Smooth muscle cell (in vitro differentiated cells): Measurements from ENCODE around the gene PASD1. TPM values are rescaled to one million over a fixed set of nuclear protein-coding genes. Genes with fewer than 3 reads are reported as not detected.

ENCODE experiments used
- DNase-seq: peaks from one replicate; lab custom pipeline; 2025; ENCODE audit not compliant: unreplicated experiment; lab: John Stamatoyannopoulos, UW
- H2AFZ ChIP-seq: fragments of 200-600 bp; sonication (generic); 2 replicates; pipeline ENCODE4 v1.6.0; 2016; ENCODE audit warnings: antibody characterized with exemption, low read depth, mild to moderate bottlenecking
- H3F3A ChIP-seq: fragments of 200-600 bp; sonication (generic); 2 replicates; pipeline ENCODE4 v1.6.0; 2017; ENCODE audit warnings: antibody characterized with exemption, low read depth
- H3K27ac ChIP-seq: fragments of 200-600 bp; sonication (generic); 2 replicates; pipeline ENCODE4 v1.5.1; 2016; ENCODE audit warnings: low read depth, mild to moderate bottlenecking
- H3K27me3 ChIP-seq: fragments of 200-600 bp; sonication (generic); 2 replicates; pipeline ENCODE4 v1.6.1; 2016; ENCODE audit warnings: low read depth, mild to moderate bottlenecking
- H3K36me3 ChIP-seq: fragments of 200-600 bp; sonication (generic); 2 replicates; pipeline ENCODE4 v1.5.1; 2016; ENCODE audit warnings: low read depth
- H3K4me1 ChIP-seq: fragments of 200-600 bp; sonication (generic); 2 replicates; pipeline ENCODE4 v1.5.1; 2016; ENCODE audit warnings: low read depth
- H3K4me2 ChIP-seq: fragments of 200-600 bp; sonication (generic); 2 replicates; pipeline ENCODE4 v1.6.0; 2016; ENCODE audit warnings: mild to moderate bottlenecking
- H3K4me3 ChIP-seq: fragments of 200-600 bp; sonication (generic); 2 replicates; pipeline ENCODE4 v1.5.1; 2016; ENCODE audit warnings: mild to moderate bottlenecking
- H3K79me2 ChIP-seq: fragments of 200-600 bp; sonication (generic); 2 replicates; pipeline ENCODE4 v1.6.0; 2016; ENCODE audit warnings: low read depth, mild to moderate bottlenecking
- H3K9ac ChIP-seq: fragments of 200-600 bp; sonication (generic); 2 replicates; pipeline ENCODE4 v1.6.0; 2016; ENCODE audit warnings: low read depth
- H3K9me3 ChIP-seq: fragments of 200-600 bp; sonication (generic); replicated peaks from 2 replicates; pipeline ENCODE4 v1.5.1; 2016; ENCODE audit warnings: low read depth
- H4K20me1 ChIP-seq: fragments of 200-600 bp; sonication (generic); 2 replicates; pipeline ENCODE4 v1.6.0; 2016; ENCODE audit warnings: low read depth
- WGBS: methylation state at CpG from one replicate; pipeline ENCODE4 v1.1.7; 2016; ENCODE audit warnings: low lambda C conversion rate; 5-methylcytosine and 5-hydroxymethylcytosine counted together
- polyA plus RNA-seq: library from polyadenylated mRNA; unstranded; fragments of >200 nt; fragmentation: Nextera tagmentation; extraction: Ambion mirVana; gene quantifications from 2 replicates; pipeline ENCODE4 v1.2.1, GENCODE V29; 2016
- total RNA-seq: library from RNA; depleted of rRNA; stranded (reverse); fragments of >200 nt; gene quantifications from 2 replicates; pipeline ENCODE4 v1.2.3, GENCODE V29; 2014
- TF ChIP-seq, protein P1 (sequence below): fragments of 200-600 bp; sonication (generic); IDR thresholded peaks from 2 replicates; pipeline ENCODE4 v1.5.1; 2017; ENCODE audit warnings: borderline replicate concordance, mild to moderate bottlenecking, antibody characterized with exemption; ENCODE audit not compliant: insufficient read depth, poor library complexity, severe bottlenecking

The PASD1 gene
- total and polyA plus RNA-seq, 2 experiments from 2014 or later = 0.17 TPM; not detected in 1

DNA sequence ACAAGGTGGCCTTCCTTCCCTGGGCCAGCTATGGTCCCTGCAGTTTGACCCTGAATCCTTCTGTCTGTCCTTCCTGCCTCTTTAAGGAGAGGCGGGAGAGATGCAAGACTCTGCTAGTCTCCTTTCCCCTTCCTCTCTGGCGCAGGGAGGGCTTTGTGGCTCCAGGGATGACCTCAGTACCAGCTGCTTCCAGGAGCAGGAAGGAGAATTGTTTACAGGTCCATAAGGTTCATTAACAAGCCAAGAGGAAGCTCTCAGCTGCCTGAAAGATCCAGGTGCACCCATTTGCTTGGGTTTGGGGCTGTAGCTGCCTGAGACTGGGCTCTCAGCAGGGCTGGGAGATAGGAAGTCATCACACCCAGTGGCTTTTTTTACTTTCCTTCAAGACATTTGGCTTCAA lies 148.3 kb downstream of the PASD1 start:
- TF ChIP-seq, protein P1, sequence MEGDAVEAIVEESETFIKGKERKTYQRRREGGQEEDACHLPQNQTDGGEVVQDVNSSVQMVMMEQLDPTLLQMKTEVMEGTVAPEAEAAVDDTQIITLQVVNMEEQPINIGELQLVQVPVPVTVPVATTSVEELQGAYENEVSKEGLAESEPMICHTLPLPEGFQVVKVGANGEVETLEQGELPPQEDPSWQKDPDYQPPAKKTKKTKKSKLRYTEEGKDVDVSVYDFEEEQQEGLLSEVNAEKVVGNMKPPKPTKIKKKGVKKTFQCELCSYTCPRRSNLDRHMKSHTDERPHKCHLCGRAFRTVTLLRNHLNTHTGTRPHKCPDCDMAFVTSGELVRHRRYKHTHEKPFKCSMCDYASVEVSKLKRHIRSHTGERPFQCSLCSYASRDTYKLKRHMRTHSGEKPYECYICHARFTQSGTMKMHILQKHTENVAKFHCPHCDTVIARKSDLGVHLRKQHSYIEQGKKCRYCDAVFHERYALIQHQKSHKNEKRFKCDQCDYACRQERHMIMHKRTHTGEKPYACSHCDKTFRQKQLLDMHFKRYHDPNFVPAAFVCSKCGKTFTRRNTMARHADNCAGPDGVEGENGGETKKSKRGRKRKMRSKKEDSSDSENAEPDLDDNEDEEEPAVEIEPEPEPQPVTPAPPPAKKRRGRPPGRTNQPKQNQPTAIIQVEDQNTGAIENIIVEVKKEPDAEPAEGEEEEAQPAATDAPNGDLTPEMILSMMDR = no peak
- H3K4me1 ChIP-seq = no peaks in the 10 kb centered on the region
- H3K4me3 ChIP-seq = no peak overlapping the region
- H3K79me2 ChIP-seq = no peaks in the 10 kb centered on the region
- no peak overlapping the region for H3K9ac ChIP-seq
- H3K9me3 ChIP-seq = no peaks in the 10 kb centered on the region
- DNase-seq = no peak
- H3F3A ChIP-seq = no peaks in the 10 kb centered on the region
- H2AFZ ChIP-seq = no peak overlapping the region
- 62% methylated on average over 2 of the region's 2 CpGs for WGBS
- no peak overlapping the region for H3K27ac ChIP-seq
- no peak overlapping the region for H3K4me2 ChIP-seq
- H4K20me1 ChIP-seq = no peaks in the 10 kb centered on the region
- H3K27me3 ChIP-seq = no peaks in the 10 kb centered on the region
- no peaks in the 10 kb centered on the region for H3K36me3 ChIP-seq

DNA sequence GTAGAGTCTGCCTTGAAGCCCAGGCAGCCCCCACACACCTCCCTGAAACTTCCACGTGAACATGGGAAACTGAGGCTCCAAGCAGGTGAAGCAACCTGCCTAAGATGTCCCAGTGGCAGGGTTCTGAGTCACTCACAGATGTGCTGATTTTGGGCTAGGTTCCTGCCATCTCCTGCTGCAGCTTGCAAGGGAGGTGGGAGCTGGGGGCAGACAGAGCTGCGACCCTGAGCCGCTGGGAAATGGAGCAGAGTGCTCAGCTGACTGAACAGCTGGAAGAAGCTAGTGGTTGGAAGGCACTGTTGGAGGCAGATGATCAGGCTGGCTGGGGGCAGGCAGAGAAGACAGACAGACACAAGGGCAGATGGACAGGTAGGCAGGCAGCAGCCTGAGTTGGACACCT lies 148.8 kb downstream of the PASD1 start:
- Histone ChIP-seq H3K4me1 (no peaks in the 10 kb centered on the region), H3F3A (no peaks in the 10 kb centered on the region), H4K20me1 (no peaks in the 10 kb centered on the region), H2AFZ (no peak overlapping the region), H3K9ac (no peak overlapping the region), H3K4me3 (no peak overlapping the region), H3K27ac (no peak overlapping the region), H3K4me2 (no peak overlapping the region), H3K79me2 (no peaks in the 10 kb centered on the region), H3K27me3 (no peaks in the 10 kb centered on the region), H3K36me3 (no peaks in the 10 kb centered on the region), H3K9me3 (no peaks in the 10 kb centered on the region)
- WGBS = 70% methylated on average over 3 of the region's 3 CpGs
- DNase-seq = no peak
- TF ChIP-seq, protein P1 = no peak

DNA sequence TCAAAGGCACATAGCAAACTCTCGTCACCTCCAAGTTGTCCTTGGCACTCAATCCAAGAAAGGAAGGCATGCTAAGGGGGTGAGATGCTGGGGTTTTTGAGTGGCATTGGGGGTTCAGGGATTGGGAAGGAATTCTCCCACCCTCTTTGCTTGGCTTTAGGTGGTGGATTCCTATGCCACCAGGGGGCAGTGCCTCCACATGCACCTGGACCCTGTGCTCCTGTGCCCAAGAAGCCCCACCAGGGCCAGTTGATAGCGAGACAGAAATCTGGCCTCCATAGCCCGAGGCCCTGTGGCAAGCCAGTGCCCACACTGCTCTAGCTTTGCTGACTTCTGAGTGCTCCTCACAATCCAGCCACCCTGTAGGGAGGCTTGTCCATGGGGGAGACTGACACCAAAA lies 150.4 kb downstream of the PASD1 start:
- H2AFZ ChIP-seq = no peak overlapping the region
- no peak overlapping the region for H3K4me3 ChIP-seq
- no peaks in the 10 kb centered on the region for H3K79me2 ChIP-seq
- no peaks in the 10 kb centered on the region for H3F3A ChIP-seq
- WGBS = 64% methylated on average over 3 of the region's 3 CpGs
- H3K4me2 ChIP-seq = no peak overlapping the region
- no peaks in the 10 kb centered on the region for H4K20me1 ChIP-seq
- H3K36me3 ChIP-seq = no peaks in the 10 kb centered on the region
- H3K27ac ChIP-seq = no peak overlapping the region
- TF ChIP-seq, protein P1 = peak; percentile 39
- H3K9ac ChIP-seq = no peak overlapping the region
- H3K4me1 ChIP-seq = no peaks in the 10 kb centered on the region
- no peak for DNase-seq
- H3K9me3 ChIP-seq = no peaks in the 10 kb centered on the region
- no peaks in the 10 kb centered on the region for H3K27me3 ChIP-seq

DNA sequence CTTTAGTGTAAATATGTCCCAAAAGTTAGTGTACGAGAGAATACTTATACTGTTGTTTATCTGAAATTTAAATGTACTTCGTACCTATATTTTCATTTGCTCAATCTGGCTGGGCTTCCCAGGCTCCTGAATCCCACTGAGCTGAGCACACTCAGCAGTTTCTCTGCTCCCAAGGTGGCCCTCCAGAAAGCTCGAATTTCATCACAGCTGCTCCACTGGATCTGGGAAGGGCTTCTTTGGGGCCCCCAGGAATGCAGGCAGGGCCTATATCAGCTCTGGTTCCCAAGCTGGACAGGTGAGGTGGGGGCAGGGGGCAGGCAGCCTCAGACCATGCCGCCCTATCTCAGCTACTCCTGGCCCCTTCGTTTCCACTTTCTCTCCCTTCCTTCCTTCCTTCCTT lies 150.9 kb downstream of the PASD1 start:
- no peak overlapping the region for H3K9ac ChIP-seq
- H3K4me3 ChIP-seq = no peak overlapping the region
- H4K20me1 ChIP-seq = no peaks in the 10 kb centered on the region
- no peaks in the 10 kb centered on the region for H3K27me3 ChIP-seq
- 75% methylated on average over 5 of the region's 5 CpGs for whole genome bisulfite sequencing
- H3F3A ChIP-seq = no peaks in the 10 kb centered on the region
- no peak overlapping the region for H2AFZ ChIP-seq
- DNase-seq = no peak
- H3K9me3 ChIP-seq = no peaks in the 10 kb centered on the region
- no peak overlapping the region for H3K27ac ChIP-seq
- no peaks in the 10 kb centered on the region for H3K79me2 ChIP-seq
- TF ChIP-seq, protein P1 = no peak
- no peak overlapping the region for H3K4me2 ChIP-seq
- no peaks in the 10 kb centered on the region for H3K36me3 ChIP-seq
- no peaks in the 10 kb centered on the region for H3K4me1 ChIP-seq
